ENCODE measurements around the gene EPHB2. TPM values are rescaled to one million over a fixed set of nuclear protein-coding genes. Genes with fewer than 3 reads are reported as not detected.

The EPHB2 gene
- total and polyA plus RNA-seq, 2 of the 13 experiments (the other 11 are each of a cell fraction or from before 2014, with no cell fraction given): 0.03 to 0.11 TPM

DNA sequence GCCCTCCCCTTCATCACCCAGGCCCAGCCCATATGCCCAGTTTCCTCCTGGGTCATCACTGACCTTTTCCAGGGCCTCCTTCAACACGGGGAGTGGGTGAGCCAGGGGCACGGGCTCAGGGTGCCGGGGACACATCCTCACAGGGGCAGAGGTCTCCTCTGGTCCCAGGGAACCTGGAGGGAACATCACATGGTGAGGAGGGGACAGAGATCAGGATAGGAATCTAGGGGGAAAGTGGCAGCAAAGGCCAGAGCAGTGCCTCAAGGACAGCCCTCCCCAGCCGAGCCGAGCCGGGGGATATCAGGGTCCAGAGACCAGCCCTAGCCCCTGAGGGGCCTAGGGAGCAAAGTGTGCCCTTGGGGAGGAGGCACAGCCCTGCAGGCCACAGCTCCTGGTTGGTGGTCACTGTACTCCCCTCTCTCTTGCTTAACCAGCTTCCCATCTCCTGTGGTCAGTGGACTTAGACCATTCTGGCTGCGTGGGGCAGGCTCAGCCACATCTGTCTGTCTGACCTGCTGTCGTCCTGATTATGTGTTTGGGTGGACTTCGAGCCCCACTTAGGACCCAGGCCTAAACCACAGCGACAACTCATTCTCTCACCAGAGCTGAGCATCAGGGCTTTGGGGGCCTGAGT is 252.5 kb downstream of the EPHB2 start (continued):
- TF ChIP-seq, protein P1, sequence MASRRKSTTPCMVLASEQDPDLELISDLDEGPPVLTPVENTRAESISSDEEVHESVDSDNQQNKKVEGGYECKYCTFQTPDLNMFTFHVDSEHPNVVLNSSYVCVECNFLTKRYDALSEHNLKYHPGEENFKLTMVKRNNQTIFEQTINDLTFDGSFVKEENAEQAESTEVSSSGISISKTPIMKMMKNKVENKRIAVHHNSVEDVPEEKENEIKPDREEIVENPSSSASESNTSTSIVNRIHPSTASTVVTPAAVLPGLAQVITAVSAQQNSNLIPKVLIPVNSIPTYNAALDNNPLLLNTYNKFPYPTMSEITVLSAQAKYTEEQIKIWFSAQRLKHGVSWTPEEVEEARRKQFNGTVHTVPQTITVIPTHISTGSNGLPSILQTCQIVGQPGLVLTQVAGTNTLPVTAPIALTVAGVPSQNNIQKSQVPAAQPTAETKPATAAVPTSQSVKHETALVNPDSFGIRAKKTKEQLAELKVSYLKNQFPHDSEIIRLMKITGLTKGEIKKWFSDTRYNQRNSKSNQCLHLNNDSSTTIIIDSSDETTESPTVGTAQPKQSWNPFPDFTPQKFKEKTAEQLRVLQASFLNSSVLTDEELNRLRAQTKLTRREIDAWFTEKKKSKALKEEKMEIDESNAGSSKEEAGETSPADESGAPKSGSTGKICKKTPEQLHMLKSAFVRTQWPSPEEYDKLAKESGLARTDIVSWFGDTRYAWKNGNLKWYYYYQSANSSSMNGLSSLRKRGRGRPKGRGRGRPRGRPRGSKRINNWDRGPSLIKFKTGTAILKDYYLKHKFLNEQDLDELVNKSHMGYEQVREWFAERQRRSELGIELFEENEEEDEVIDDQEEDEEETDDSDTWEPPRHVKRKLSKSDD (CRISPR knock-in tag; IDR thresholded peaks at IDR 0.05; ENCODE audit: low read depth): peak; percentile 64; the same call in 1 of the 2 replicates
- TF ChIP-seq ATM (IDR thresholded peaks at IDR 0.05; ENCODE audit: borderline replicate concordance): no peak
- TF ChIP-seq ISX (CRISPR knock-in tag; conservative IDR thresholded peaks at IDR 0.05): no peak
- TF ChIP-seq NCOA2 (CRISPR knock-in tag; IDR thresholded peaks at IDR 0.05): peak; percentile 51; the same call in 1 of the 2 replicates
- TF ChIP-seq, protein P2, sequence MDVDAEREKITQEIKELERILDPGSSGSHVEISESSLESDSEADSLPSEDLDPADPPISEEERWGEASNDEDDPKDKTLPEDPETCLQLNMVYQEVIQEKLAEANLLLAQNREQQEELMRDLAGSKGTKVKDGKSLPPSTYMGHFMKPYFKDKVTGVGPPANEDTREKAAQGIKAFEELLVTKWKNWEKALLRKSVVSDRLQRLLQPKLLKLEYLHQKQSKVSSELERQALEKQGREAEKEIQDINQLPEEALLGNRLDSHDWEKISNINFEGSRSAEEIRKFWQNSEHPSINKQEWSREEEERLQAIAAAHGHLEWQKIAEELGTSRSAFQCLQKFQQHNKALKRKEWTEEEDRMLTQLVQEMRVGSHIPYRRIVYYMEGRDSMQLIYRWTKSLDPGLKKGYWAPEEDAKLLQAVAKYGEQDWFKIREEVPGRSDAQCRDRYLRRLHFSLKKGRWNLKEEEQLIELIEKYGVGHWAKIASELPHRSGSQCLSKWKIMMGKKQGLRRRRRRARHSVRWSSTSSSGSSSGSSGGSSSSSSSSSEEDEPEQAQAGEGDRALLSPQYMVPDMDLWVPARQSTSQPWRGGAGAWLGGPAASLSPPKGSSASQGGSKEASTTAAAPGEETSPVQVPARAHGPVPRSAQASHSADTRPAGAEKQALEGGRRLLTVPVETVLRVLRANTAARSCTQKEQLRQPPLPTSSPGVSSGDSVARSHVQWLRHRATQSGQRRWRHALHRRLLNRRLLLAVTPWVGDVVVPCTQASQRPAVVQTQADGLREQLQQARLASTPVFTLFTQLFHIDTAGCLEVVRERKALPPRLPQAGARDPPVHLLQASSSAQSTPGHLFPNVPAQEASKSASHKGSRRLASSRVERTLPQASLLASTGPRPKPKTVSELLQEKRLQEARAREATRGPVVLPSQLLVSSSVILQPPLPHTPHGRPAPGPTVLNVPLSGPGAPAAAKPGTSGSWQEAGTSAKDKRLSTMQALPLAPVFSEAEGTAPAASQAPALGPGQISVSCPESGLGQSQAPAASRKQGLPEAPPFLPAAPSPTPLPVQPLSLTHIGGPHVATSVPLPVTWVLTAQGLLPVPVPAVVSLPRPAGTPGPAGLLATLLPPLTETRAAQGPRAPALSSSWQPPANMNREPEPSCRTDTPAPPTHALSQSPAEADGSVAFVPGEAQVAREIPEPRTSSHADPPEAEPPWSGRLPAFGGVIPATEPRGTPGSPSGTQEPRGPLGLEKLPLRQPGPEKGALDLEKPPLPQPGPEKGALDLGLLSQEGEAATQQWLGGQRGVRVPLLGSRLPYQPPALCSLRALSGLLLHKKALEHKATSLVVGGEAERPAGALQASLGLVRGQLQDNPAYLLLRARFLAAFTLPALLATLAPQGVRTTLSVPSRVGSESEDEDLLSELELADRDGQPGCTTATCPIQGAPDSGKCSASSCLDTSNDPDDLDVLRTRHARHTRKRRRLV (CRISPR knock-in tag; IDR thresholded peaks at IDR 0.05): no peak
- TF ChIP-seq ZNF24 (IDR thresholded peaks at IDR 0.05): no peak
- no peak for TF ChIP-seq U2AF2 (IDR thresholded peaks at IDR 0.05; ENCODE audit: low read depth, low read length)
- no peak for TF ChIP-seq ZNF33A (CRISPR knock-in tag; IDR thresholded peaks at IDR 0.05; ENCODE audit: borderline replicate concordance)
- no peak for TF ChIP-seq GATAD1 (CRISPR knock-in tag; IDR thresholded peaks at IDR 0.05)
- TF ChIP-seq NFYC (CRISPR knock-in tag; IDR thresholded peaks at IDR 0.05): no peak
- no peak for TF ChIP-seq KDM3A (CRISPR knock-in tag; IDR thresholded peaks at IDR 0.05; ENCODE audit: low read depth)
- TF ChIP-seq ZNF350 (CRISPR knock-in tag; IDR thresholded peaks at IDR 0.05; ENCODE audit: borderline replicate concordance, low read depth): peak; percentile 27; the same call in 1 of the 2 replicates
- TF ChIP-seq CREM (IDR thresholded peaks at IDR 0.05): peak; percentile 42; the same call in 1 of the 2 replicates
- no peak for TF ChIP-seq CREM (CRISPR knock-in tag; IDR thresholded peaks at IDR 0.05)
- TF ChIP-seq POLR2G (IDR thresholded peaks at IDR 0.05; ENCODE audit: low read depth, low read length): no peak
- TF ChIP-seq ZNF749 (CRISPR knock-in tag; IDR thresholded peaks at IDR 0.05; ENCODE audit: borderline replicate concordance): no peak
- no peak for TF ChIP-seq JUN (CRISPR knock-in tag; IDR thresholded peaks at IDR 0.05)
- peak; percentile 98 for TF ChIP-seq ZBTB42 (CRISPR knock-in tag; IDR thresholded peaks at IDR 0.05)
- TF ChIP-seq ZNF709 (CRISPR knock-in tag; IDR thresholded peaks at IDR 0.05): peak; percentile 65; the same call in 1 of the 2 replicates
- no peak for TF ChIP-seq ZNF446 (CRISPR knock-in tag; IDR thresholded peaks at IDR 0.05)
- no peak for TF ChIP-seq ZNF432 (CRISPR knock-in tag; IDR thresholded peaks at IDR 0.05; ENCODE audit: borderline replicate concordance)
- TF ChIP-seq FOXC1 (CRISPR knock-in tag; IDR thresholded peaks at IDR 0.05; ENCODE audit: borderline replicate concordance): no peak; the same call in 1 of the 2 replicates
- TF ChIP-seq, protein P3, sequence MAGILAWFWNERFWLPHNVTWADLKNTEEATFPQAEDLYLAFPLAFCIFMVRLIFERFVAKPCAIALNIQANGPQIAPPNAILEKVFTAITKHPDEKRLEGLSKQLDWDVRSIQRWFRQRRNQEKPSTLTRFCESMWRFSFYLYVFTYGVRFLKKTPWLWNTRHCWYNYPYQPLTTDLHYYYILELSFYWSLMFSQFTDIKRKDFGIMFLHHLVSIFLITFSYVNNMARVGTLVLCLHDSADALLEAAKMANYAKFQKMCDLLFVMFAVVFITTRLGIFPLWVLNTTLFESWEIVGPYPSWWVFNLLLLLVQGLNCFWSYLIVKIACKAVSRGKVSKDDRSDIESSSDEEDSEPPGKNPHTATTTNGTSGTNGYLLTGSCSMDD (CRISPR knock-in tag; IDR thresholded peaks at IDR 0.05): no peak
- no peak for TF ChIP-seq RBFOX2 (IDR thresholded peaks at IDR 0.05; ENCODE audit: low read depth, low read length)

Measured in HepG2 (cell line).